Epithelial cell of proximal tubule (primary cell): ENCODE measurements around the gene THOC6. TPM values are rescaled to one million over a fixed set of nuclear protein-coding genes. Genes with fewer than 3 reads are reported as not detected.

Experiments used
- DNase-seq: peaks from one replicate; pipeline ENCODE4 v3.0.0-alpha.2; 2011; ENCODE audit warnings: low read depth
- H3K4me3 ChIP-seq: 2 replicates; pipeline ENCODE4 v1.5.1; 2011; ENCODE audit warnings: low read depth, mild to moderate bottlenecking, low read length
- total RNA-seq: library from RNA; depleted of rRNA; stranded (reverse); fragments of >200 nt; gene quantifications from 2 replicates; pipeline ENCODE4 v1.2.3, GENCODE V29; 2015
- TF ChIP-seq, protein P1 (sequence below): conservative IDR thresholded peaks from 2 replicates; pipeline ENCODE4 v1.5.1; 2012; ENCODE audit warnings: low read depth, mild to moderate bottlenecking, low read length

Gene THOC6
- total RNA-seq, 1 donor from 2014 or later: 19.0 TPM

DNA sequence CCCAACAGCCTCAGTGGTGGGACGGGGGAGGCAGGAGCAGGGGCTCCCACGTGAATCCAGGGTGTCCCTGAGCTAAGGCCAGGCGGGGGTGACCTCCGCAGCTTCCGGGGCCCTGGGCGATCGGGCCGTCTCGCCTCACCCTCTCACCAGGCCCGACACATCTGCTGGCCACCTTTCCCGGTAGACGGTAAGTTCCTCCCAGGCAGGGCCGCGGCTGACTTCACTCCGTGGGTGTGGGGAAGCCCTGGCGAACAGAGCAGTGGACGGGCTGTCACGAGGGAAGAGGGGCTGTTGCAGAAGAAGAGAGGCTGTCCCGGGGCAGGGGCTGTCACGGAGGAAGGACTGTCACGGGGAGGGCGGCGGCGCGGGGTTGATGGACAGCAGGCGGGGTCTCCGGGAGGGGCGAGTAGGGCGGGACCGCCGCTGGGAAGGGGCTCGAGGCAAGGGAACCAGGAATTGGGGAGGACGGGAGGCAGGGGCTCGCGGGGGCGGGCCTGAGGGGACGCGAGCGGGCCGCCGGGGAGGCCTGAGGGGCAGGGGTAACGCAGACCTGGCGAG, 44.1 kb upstream of the THOC6 start:
- DNase-seq: no peak
- TF ChIP-seq, protein P1, sequence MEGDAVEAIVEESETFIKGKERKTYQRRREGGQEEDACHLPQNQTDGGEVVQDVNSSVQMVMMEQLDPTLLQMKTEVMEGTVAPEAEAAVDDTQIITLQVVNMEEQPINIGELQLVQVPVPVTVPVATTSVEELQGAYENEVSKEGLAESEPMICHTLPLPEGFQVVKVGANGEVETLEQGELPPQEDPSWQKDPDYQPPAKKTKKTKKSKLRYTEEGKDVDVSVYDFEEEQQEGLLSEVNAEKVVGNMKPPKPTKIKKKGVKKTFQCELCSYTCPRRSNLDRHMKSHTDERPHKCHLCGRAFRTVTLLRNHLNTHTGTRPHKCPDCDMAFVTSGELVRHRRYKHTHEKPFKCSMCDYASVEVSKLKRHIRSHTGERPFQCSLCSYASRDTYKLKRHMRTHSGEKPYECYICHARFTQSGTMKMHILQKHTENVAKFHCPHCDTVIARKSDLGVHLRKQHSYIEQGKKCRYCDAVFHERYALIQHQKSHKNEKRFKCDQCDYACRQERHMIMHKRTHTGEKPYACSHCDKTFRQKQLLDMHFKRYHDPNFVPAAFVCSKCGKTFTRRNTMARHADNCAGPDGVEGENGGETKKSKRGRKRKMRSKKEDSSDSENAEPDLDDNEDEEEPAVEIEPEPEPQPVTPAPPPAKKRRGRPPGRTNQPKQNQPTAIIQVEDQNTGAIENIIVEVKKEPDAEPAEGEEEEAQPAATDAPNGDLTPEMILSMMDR: no peak
- peak overlapping the region; percentile 90 for H3K4me3 ChIP-seq

DNA sequence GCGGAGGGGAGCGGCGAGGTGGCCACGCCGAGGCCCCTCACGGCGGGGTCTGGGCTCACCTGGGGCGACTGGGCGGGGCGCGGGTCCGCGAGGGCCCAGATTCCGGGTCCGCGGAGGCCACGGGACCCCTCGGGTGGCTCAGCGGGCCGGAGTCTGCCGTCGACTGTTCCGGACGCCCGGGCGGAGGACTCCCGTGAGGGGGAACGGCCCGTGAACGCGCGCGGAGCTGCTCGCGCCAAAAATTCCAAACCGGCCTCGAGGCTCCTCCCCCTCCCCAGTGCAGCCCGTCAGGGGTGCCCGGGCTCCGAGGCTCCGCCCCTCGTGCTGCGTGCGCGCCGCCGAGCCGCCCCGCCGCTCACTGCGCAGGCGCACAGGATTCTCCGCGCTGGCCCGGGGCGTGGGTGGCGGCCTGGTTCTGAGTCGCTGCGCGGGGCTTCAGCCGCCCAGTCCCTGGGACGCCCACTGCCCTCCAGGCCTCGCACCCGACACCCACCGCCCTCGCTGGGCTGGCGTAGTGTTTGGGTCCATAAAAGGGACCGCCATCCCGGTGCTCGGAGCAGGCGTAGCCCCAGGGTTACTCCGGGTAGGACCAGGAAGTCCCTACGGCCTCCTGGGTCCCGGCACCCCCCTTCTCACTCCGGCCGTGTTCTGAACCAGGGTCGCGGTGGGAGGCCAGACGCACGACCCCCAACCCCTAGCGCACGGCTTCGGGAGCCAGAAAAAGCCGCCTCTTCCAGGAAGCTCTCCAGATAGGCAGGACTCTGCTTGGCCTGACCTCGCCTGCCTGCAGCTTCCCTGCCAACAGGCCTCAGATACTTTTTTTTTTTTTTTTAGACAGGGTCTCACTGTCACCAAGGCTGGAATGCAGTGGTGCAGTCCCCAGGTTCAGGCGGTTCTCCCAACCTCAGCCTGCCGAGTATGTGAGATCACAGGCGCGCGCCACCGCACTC, 43.3 kb upstream of the THOC6 start, which contains the start of gene PKMYT1:
TSS of gene PKMYT1 (minus strand) at position 220 of the 950 bp plus-strand sequence. CDS start 789 bp downstream, outside the sequence.
- TF ChIP-seq, protein P1: no peak
- no peak for DNase-seq
- H3K4me3 ChIP-seq: peak within 1 kb of the TSS; percentile 90

DNA sequence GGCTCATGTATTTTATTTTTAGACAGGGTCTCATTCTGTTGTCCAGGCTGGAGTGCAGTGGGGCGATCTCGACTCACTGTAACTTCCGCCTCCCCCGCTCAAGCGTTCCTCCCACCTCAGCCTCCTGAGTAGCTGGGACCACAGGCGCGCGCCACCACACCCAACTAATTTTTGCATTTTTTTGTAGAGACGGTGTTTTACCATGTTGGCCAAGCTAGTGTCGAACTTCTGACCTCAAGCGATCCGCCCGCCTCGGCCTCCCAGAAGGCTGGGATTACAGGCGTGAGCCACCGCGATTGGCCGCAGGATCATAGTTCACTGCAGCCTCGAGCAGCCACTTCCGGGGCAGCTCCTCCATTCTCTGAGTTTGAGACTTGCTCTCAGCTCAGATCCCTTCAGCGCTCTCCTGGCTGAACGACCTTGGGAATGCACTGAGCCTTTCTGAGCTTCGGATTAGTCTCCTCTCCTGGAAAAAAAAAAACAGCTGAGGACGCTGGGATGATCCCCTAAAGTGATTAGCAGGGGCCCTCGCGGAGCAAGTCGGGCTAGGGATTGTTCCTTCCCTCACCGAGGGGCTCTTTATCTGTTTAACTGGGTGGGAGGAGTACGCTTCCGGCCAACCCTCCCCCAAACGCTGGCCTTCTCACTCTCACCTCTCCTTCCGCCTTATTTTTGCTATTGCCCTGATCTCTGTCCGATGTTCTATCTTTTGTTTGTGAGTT, 42.5 kb upstream of the THOC6 start:
- DNase-seq: no peak
- TF ChIP-seq, protein P1: no peak
- peak overlapping the region; percentile 90 for H3K4me3 ChIP-seq

DNA sequence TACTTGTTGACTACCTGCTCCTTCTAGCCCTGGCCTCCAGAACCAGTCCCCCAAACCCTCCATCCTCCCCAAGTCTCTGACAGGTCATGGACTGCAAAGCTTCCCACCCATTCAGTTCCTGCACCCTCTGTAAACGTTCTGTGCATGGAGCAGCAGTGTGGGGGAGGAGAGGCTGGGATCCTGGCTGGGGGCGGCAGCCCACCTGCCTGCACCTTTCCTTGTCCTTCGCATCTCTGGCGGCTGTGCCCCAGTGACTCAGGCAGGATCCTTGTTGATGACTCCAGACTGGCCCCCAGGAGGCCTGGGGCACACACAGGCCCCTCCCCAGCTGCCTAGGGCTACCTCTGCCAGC, 42.0 kb upstream of the THOC6 start:
- TF ChIP-seq, protein P1: no peak
- DNase-seq: no peak
- no peak overlapping the region for H3K4me3 ChIP-seq

DNA sequence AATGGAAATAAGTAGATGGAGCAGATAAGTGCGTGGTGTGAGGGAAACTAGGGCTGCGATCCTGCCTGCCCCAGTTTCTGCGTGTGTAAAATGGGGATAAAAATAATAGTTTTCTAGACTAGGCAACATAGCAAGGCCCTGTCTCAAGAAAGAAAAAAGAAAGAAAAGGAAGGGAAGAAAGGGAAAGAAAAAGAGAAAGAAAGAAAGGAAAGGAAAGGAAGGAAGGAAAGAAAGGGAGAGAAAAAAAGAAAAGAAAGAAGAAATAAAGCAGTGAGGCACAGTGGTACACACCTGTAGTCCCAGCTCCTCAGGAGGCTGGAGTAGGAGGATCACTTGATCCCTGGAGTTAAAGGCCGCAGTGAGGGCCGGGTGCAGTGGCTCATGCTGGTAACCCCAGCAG, 41.4 kb upstream of the THOC6 start:
- DNase-seq: no peak
- H3K4me3 ChIP-seq: no peak overlapping the region
- TF ChIP-seq, protein P1: no peak

DNA sequence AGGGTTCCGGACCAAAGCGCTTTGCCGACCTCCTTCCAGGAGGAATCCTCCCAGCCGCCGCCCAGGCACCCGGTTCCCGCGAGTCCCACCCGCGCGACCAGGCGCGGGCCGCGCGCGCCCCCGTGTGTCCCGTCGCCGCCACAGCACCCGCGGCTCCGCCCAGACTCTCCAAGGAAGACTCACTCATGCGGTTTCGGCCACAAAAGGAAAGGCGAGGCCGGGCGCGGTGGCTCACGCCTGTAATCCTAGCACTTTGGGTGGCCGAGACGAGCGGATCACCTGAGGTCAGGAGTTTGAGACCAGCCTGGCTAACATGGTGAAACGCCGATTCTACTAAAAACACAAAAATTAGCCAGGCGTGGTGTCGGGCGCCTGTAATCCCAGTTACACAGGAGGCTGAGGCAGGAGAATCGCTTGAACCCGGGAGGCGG, 40.1 kb upstream of the THOC6 start:
- peak overlapping the region; percentile 46 for H3K4me3 ChIP-seq
- no peak for DNase-seq
- TF ChIP-seq, protein P1: peak; percentile 76
